MCF 10A (cell line): ENCODE measurements around the gene UBTF. TPM values are rescaled to one million over a fixed set of nuclear protein-coding genes. Genes with fewer than 3 reads are reported as not detected.
A peak's percentile ranks its signal among the peaks of the same experiment; 100 is the strongest.

Experiments
- BruUV-seq: library from RNA; stranded (reverse); fragments of 400-500 nt; replicated peaks from 2 replicates; lab custom pipeline; 2021; lab: Mats Ljungman, UMichigan
- CTCF ChIA-PET: fragments of 300-600 bp; sonication (Branson Sonifier 250); formaldehyde crosslinking; extraction: SDS; loops from one replicate; lab custom pipeline; 2021; ENCODE audit warnings: antibody characterized with exemption, inconsistent platforms; lab: Yijun Ruan, JAX
- POLR2A ChIA-PET: fragments of 300-600, 350-650 bp; sonication (Branson Sonifier 250); formaldehyde crosslinking; extraction: SDS; loops from one replicate; lab custom pipeline; 2020; ENCODE audit warnings: antibody characterized with exemption, inconsistent platforms; lab: Yijun Ruan, JAX
- DNase-seq: peaks from one replicate; pipeline ENCODE4 v3.0.0-alpha.2; 2018; ENCODE audit not compliant: unreplicated experiment
- H3K27ac Mint-ChIP-seq: one replicate; pipeline ENCODE4 v1.8.0; 2022; ENCODE audit warnings: mild to moderate bottlenecking, low read depth, mixed read lengths; ENCODE audit not compliant: unreplicated experiment
- H3K27me3 Mint-ChIP-seq: one replicate; pipeline ENCODE4 v1.8.0; 2022; ENCODE audit warnings: mixed read lengths; ENCODE audit not compliant: insufficient read depth, unreplicated experiment
- H3K36me3 Mint-ChIP-seq: one replicate; pipeline ENCODE4 v1.8.0; 2022; ENCODE audit warnings: mild to moderate bottlenecking, moderate library complexity, mixed read lengths; ENCODE audit not compliant: insufficient read depth, unreplicated experiment
- H3K4me1 Mint-ChIP-seq: one replicate; pipeline ENCODE4 v1.8.0; 2022; ENCODE audit warnings: mixed read lengths; ENCODE audit not compliant: insufficient read depth, unreplicated experiment
- H3K4me3 Mint-ChIP-seq: one replicate; pipeline ENCODE4 v1.8.0; 2022; ENCODE audit warnings: mild to moderate bottlenecking, moderate library complexity, mixed read lengths; ENCODE audit not compliant: unreplicated experiment
- H3K9me3 Mint-ChIP-seq: one replicate; pipeline ENCODE4 v1.8.0; 2022; ENCODE audit warnings: mixed read lengths; ENCODE audit not compliant: unreplicated experiment
- intact Hi-C: fragments of 100-400 bp; cut with micrococcal nuclease; formaldehyde crosslinking; loops from 2 replicates; pipeline ENCODE4 v1.14.1; 2022
- total RNA-seq: library from RNA; stranded (reverse); gene quantifications from 2 replicates; pipeline ENCODE4 v1.2.3, GENCODE V29; 2022
- TF ChIP-seq, protein P1 (sequence below): fragments of 200-600 bp; IDR thresholded peaks from one replicate; pipeline ENCODE4 v1.8.0; 2022; ENCODE audit warnings: antibody characterized with exemption, mild to moderate bottlenecking; ENCODE audit not compliant: unreplicated experiment

Gene UBTF
- total RNA-seq, 1 experiment from 2014 or later: 79.7 TPM

DNA sequence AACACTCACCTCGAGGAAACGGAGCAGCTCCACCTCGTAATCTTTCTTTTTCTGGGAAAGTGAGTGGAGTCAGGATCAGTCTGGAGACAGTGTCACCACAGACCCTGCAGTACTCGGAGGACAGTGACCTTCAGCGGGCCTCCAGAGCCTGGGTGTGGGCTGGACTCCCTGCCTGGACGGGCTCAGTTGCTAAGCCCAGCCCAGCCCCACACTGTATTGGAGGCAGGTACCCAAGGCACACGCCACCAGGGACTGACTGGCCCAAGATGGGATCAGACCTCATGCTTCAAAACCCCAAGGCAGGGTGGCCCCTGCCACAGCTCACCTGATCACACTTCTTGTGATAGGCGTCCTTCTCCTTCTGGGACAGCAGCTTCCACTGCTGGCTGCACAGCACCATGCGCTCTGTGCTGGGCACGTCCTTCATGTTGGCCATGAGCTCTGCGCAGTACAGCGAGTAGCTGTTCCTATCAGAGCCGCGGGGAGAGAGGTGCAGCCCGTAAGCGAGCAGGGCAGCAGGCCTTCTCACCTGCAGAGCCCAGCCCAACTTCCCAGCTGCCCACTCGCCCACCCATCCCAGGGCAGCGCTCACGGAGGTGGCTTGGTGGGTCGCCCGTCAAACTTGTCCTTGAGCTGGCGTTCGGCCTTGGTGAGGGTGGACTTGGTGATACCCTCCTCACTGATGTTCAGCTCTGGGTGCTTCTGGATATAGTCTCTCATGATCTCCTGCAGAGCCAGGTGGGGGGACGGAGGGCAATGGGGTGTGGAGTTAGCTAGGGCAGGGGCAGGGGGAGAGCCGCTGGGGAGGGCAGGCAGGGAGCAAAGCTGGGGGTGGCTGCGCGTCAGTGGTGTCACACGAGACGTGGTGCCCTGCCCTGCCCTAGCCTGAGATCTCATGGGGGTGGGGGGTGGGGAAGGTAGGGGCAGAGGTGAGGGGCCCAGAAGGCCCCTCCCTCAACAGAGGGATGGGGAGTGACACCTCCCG lies 7.9 kb downstream of the UBTF start:
- BruUV-seq: no TSS peak
- DNase-seq: no peak
- Mint-ChIP-seq H3K9me3 (no peaks in the 10 kb centered on the region), H3K27ac (no peak overlapping the region), H3K4me3 (no peak overlapping the region), H3K4me1 (peaks cover 10% of the 10 kb centered on the region), H3K27me3 (no peaks in the 10 kb centered on the region), H3K36me3 (peaks cover 83% of the 10 kb centered on the region)
- TF ChIP-seq, protein P1, sequence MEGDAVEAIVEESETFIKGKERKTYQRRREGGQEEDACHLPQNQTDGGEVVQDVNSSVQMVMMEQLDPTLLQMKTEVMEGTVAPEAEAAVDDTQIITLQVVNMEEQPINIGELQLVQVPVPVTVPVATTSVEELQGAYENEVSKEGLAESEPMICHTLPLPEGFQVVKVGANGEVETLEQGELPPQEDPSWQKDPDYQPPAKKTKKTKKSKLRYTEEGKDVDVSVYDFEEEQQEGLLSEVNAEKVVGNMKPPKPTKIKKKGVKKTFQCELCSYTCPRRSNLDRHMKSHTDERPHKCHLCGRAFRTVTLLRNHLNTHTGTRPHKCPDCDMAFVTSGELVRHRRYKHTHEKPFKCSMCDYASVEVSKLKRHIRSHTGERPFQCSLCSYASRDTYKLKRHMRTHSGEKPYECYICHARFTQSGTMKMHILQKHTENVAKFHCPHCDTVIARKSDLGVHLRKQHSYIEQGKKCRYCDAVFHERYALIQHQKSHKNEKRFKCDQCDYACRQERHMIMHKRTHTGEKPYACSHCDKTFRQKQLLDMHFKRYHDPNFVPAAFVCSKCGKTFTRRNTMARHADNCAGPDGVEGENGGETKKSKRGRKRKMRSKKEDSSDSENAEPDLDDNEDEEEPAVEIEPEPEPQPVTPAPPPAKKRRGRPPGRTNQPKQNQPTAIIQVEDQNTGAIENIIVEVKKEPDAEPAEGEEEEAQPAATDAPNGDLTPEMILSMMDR: no peak
- POLR2A ChIA-PET: interaction anchor here (1.2 kb wide), 1 partner anchor 8 kb away, joined by 5 read pairs; no protein-coding TSS in a partner anchor
- CTCF ChIA-PET: no interaction called here
- intact Hi-C loops: no loop called here

DNA sequence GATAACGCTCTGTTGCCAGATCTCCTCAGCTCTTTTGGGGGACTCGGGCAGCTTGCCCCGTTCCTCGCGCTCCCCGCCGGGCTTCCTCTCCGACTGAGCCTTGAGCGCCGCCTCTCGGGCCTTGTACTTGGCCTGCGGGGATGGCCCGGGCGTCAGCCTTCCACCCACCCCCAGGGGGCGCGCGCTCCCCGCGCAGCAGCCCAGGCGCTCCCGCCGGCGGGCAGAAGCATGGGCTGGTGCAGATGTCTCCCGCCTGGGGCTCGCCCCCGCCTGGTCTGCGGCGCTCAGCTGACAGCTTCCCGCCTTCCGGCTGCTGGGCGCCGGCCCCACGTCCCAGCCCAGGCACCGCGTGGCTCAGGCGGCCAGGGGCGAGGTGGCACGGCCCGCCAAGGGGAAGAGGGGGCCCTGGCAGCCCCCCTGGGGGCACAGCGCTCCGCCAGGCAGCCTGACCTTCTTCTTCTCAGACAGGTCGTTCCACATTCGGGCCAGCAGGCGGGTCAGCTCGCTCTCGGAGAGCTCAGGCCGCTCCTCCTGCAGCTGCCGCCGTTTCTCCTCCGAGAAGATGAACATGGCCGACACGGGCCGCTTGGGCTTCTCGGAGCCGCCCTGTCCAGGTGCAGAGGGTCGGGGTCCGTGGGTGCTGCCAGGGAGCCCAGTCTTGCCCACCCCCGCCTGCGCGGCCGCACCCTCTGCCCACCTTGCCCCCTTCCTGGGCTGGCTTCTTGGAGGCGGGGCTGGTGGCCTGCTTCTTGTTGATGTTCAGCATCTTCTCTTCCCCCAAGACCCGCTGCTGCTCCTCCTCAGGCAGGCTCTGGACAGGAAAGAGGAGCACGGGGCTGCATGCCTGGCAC lies 8.9 kb downstream of the UBTF start:
- no peak overlapping the region for H3K4me3 Mint-ChIP-seq
- no peaks in the 10 kb centered on the region for H3K27me3 Mint-ChIP-seq
- peaks cover 15% of the 10 kb centered on the region for H3K4me1 Mint-ChIP-seq
- CTCF ChIA-PET: interaction anchor here (0.6 to 1.7 kb wide), 3 partner anchors 8 to 121 kb away, joined by 3 to 5 read pairs (median 3); no protein-coding TSS in a partner anchor
- TF ChIP-seq, protein P1: peak; percentile 32
- BruUV-seq: TSS peak; percentile 15
- no peaks in the 10 kb centered on the region for H3K9me3 Mint-ChIP-seq
- POLR2A ChIA-PET: interaction anchor here (0.6 kb wide), 1 partner anchor 10 kb away, joined by 3 read pairs; no protein-coding TSS in a partner anchor
- no peak overlapping the region for H3K27ac Mint-ChIP-seq
- H3K36me3 Mint-ChIP-seq: peaks cover 82% of the 10 kb centered on the region
- no peak for DNase-seq
- intact Hi-C loops: no loop called here

DNA sequence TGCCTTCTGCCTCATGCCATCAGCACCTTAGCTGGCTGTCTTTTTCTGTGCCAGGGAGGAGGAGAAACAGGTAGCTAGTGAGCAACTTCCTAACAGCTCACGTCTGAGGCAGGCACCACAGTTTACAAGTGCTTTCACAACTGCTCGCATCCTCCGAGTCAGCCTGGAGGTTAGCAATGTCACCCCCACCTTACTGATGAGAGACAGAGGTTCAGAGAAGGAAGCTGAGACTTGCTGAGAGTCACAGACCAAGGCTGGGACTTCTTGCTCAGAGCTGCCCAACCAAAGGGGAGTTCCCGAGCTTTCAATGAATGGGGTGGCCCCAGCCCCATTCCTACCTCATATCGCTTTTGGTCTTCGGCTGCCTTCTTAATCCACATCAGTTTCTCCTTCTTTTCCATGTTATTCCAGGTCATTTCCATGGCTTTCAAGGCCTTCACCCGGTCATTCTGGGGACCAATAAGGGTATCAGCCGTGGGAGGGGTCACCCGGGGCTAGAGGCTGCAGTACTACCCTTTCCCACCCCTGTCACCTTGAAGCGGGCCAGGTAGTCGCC lies 9.6 kb downstream of the UBTF start:
- no peak overlapping the region for H3K4me3 Mint-ChIP-seq
- BruUV-seq: no TSS peak
- TF ChIP-seq, protein P1: no peak
- peaks cover 76% of the 10 kb centered on the region for H3K36me3 Mint-ChIP-seq
- DNase-seq: no peak
- H3K27ac Mint-ChIP-seq: no peak overlapping the region
- intact Hi-C loops: no loop called here
- CTCF ChIA-PET: interaction anchor here (0.7 to 1.7 kb wide), 4 partner anchors 8 to 121 kb away, joined by 3 to 5 read pairs (median 4); no protein-coding TSS in a partner anchor
- no peaks in the 10 kb centered on the region for H3K9me3 Mint-ChIP-seq
- POLR2A ChIA-PET: interaction anchor here (0.6 kb wide), 1 partner anchor 9 kb away, joined by 3 read pairs; no protein-coding TSS in a partner anchor
- peaks cover 15% of the 10 kb centered on the region for H3K4me1 Mint-ChIP-seq
- no peaks in the 10 kb centered on the region for H3K27me3 Mint-ChIP-seq
